ENCODE measurements around the gene HSD17B1. TPM values are rescaled to one million over a fixed set of nuclear protein-coding genes. Genes with fewer than 3 reads are reported as not detected.

Gene HSD17B1
- total and polyA plus RNA-seq, 8 donors = 0.32 to 3.5 (median 0.91) TPM

- peak in 1 of 4 donors; percentile 1 for ATAC-seq
- Histone ChIP-seq H3K4me1 (peaks cover 0 to 26% (median 8%) of the 10 kb centered on the region in 3 donors), H3K9me3 (no peaks in the 10 kb centered on the region), H3K27ac (peak overlapping the region in 3 of 4 donors; percentile 74 to 81 (median 79)), H3K4me3 (peak overlapping the region in 3 of 4 donors; percentile 76 to 93 (median 88)), H3K36me3 (peaks cover 0 to 19% (median 10%) of the 10 kb centered on the region in 3 donors), H3K27me3 (no peaks in the 10 kb centered on the region)
- peak in 3 of 6 donors; percentile 39 to 68 (median 58) for DNase-seq
- no peak for FAIRE-seq
- TF ChIP-seq, protein P1, sequence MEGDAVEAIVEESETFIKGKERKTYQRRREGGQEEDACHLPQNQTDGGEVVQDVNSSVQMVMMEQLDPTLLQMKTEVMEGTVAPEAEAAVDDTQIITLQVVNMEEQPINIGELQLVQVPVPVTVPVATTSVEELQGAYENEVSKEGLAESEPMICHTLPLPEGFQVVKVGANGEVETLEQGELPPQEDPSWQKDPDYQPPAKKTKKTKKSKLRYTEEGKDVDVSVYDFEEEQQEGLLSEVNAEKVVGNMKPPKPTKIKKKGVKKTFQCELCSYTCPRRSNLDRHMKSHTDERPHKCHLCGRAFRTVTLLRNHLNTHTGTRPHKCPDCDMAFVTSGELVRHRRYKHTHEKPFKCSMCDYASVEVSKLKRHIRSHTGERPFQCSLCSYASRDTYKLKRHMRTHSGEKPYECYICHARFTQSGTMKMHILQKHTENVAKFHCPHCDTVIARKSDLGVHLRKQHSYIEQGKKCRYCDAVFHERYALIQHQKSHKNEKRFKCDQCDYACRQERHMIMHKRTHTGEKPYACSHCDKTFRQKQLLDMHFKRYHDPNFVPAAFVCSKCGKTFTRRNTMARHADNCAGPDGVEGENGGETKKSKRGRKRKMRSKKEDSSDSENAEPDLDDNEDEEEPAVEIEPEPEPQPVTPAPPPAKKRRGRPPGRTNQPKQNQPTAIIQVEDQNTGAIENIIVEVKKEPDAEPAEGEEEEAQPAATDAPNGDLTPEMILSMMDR (IDR thresholded peaks at IDR 0.05) = no peak
- intact Hi-C loops (cut with DNase I) = no loop called here
- 0 to 10% methylated on average over 1 of the region's 1 CpG for WGBS, 2 donors
Observed at GRCh38 chr17:42563543-42563942, 10.8 kb downstream of the HSD17B1 start.

GRCh38 chr17:42563950-42564349, 11.2 kb downstream of the HSD17B1 start:
- H3K4me1 ChIP-seq = peaks cover 0 to 26% (median 8%) of the 10 kb centered on the region in 3 donors

GRCh38 chr17:42564815-42565522, 12.2 kb downstream of the HSD17B1 start:
- no peak overlapping the region for H3K4me3 ChIP-seq
- DNase-seq = peak in 1 of 6 donors; percentile 39
- FAIRE-seq = no peak
- no peaks in the 10 kb centered on the region for H3K9me3 ChIP-seq
- intact Hi-C loops (cut with DNase I) = no loop called here
- WGBS, 2 donors = 83 to 88% methylated on average over 15 of the region's 15 CpGs
- H3K27ac ChIP-seq = no peak overlapping the region
- TF ChIP-seq, protein P1 (IDR thresholded peaks at IDR 0.05) = no peak
- H3K4me1 ChIP-seq = peaks cover 0 to 26% (median 8%) of the 10 kb centered on the region in 3 donors
- peaks cover 0 to 33% (median 15%) of the 10 kb centered on the region in 3 donors for H3K36me3 ChIP-seq
- H3K27me3 ChIP-seq = no peaks in the 10 kb centered on the region
- ATAC-seq = no peak

More at GRCh38 chr17:42563950-42564349, 11.2 kb downstream of the HSD17B1 start:
- no peaks in the 10 kb centered on the region for H3K27me3 ChIP-seq
- intact Hi-C loops (cut with DNase I) = no loop called here
- H3K27ac ChIP-seq = peak overlapping the region in 1 of 4 donors; percentile 74
- H3K9me3 ChIP-seq = no peaks in the 10 kb centered on the region
- TF ChIP-seq, protein P1 (IDR thresholded peaks at IDR 0.05) = no peak
- WGBS, 2 donors = 66 to 70% methylated on average over 8 to 9 of the region's 9 CpGs
- ATAC-seq (no peak), DNase-seq (peak in 1 of 6 donors; percentile 57), FAIRE-seq (no peak)
- H3K4me3 ChIP-seq = peak overlapping the region in 3 of 4 donors; percentile 76 to 93 (median 88)
- peaks cover 0 to 23% (median 10%) of the 10 kb centered on the region in 3 donors for H3K36me3 ChIP-seq

GRCh38 chr17:42565523-42566214, 12.9 kb downstream of the HSD17B1 start:
- Histone ChIP-seq H3K9me3 (no peaks in the 10 kb centered on the region), H3K27ac (peak overlapping the region in 1 of 4 donors; percentile 90), H3K4me3 (no peak overlapping the region), H3K27me3 (no peaks in the 10 kb centered on the region), H3K4me1 (peaks cover 0 to 26% (median 8%) of the 10 kb centered on the region in 3 donors), H3K36me3 (peaks cover 0 to 39% (median 17%) of the 10 kb centered on the region in 3 donors)
- no peak for FAIRE-seq
- ATAC-seq = no peak
- intact Hi-C loops (cut with DNase I) = no loop called here
- DNase-seq = peak in 1 of 6 donors; percentile 80
- WGBS, 2 donors = 84 to 92% methylated on average over 16 of the region's 16 CpGs
- TF ChIP-seq, protein P1 (IDR thresholded peaks at IDR 0.05) = no peak

Data from pancreas (tissue), 10 donors.